B cell (primary cell): Measurements from ENCODE around the gene UQCR11. TPM values are rescaled to one million over a fixed set of nuclear protein-coding genes. Genes with fewer than 3 reads are reported as not detected.

Experiments
- ATAC-seq: fragments of 200-7000 bp; cut with Tn5 transposase; one replicate; pipeline ENCODE4 v1.10.0; 2021; ENCODE audit warnings: low read depth, mild to moderate bottlenecking, moderate number of reproducible peaks, moderate library complexity
- CTCF ChIA-PET: fragments of 350-600 bp; sonication (Branson Sonifier 250); formaldehyde crosslinking; loops from one replicate; lab custom pipeline; 2021; ENCODE audit warnings: antibody characterized with exemption, inconsistent platforms; lab: Charles Lee
- POLR2A ChIA-PET: fragments of 350-600 bp; sonication (Branson Sonifier 250); formaldehyde crosslinking; loops from one replicate; lab custom pipeline; 2021; ENCODE audit warnings: antibody characterized with exemption; lab: Charles Lee
- DNase-seq: peaks from one replicate; pipeline ENCODE4 v3.0.0; 2013
- H2AFZ ChIP-seq: 2 replicates; pipeline ENCODE4 v1.6.1; 2012; ENCODE audit warnings: mild to moderate bottlenecking, low read depth, low read length; ENCODE audit not compliant: insufficient read depth, poor library complexity, severe bottlenecking
- H3K27ac ChIP-seq, 2 donors: 1 replicate in 1 of 2; 2 replicates in 1 of 2; pipeline ENCODE4 v1.5.1; 2012 to 2013; ENCODE audit warnings: low read length in 2 of 2, mild to moderate bottlenecking in 2 of 2, moderate library complexity in 1 of 2
- H3K27me3 ChIP-seq, 4 experiments: fragments of 200-600 bp in 1 of 4; sonication (generic) in 1 of 4; replicated peaks in 1 of 4; 1 replicate in 2 of 4; 2 replicates in 2 of 4; pipeline versions ENCODE4 v1.6.1 to v1.7.0; 2013 to 2016; ENCODE audit warnings: low read length in 3 of 4, mild to moderate bottlenecking in 2 of 4, mixed read lengths in 1 of 4, moderate library complexity in 1 of 4; ENCODE audit not compliant: insufficient read depth in 4 of 4, control insufficient read depth in 3 of 4; ENCODE audit errors: control extremely low read depth in 1 of 4
- H3K36me3 ChIP-seq, 2 experiments: replicated peaks in 1 of 2; 1 replicate in 1 of 2; 2 replicates in 1 of 2; pipeline versions ENCODE4 v1.6.1 to v1.7.1; 2013; ENCODE audit warnings: low read length in 1 of 2; ENCODE audit not compliant: insufficient read depth in 2 of 2, control insufficient read depth in 1 of 2; ENCODE audit errors: control extremely low read depth in 1 of 2, extremely low read depth in 1 of 2
- H3K4me1 ChIP-seq, 2 donors: fragments of 200-600 bp in 1 of 2; sonication (generic) in 1 of 2; 1 replicate in 1 of 2; 2 replicates in 1 of 2; pipeline versions ENCODE4 v1.5.1 to v1.6.1; 2013 to 2017; ENCODE audit warnings: low read length in 2 of 2; ENCODE audit not compliant: control insufficient read depth in 2 of 2, insufficient read depth in 2 of 2
- H3K4me2 ChIP-seq: replicated peaks from 2 replicates; pipeline ENCODE3; 2012; ENCODE audit warnings: mild to moderate bottlenecking, low read depth, low read length; ENCODE audit not compliant: poor library complexity, severe bottlenecking
- H3K4me3 ChIP-seq, 5 experiments: fragments of 200-600 bp in 1 of 5; sonication (generic) in 1 of 5; 1 replicate in 3 of 5; 2 replicates in 2 of 5; pipeline versions ENCODE4 v1.5.1 to v1.7.0; 2011 to 2016; ENCODE audit warnings: low read length in 4 of 5, mild to moderate bottlenecking in 4 of 5, low read depth in 2 of 5, control low read depth in 1 of 5, moderate library complexity in 1 of 5; ENCODE audit not compliant: insufficient read depth in 1 of 5; ENCODE audit errors: control extremely low read depth in 1 of 5, extremely low read depth in 1 of 5
- H3K79me2 ChIP-seq: fragments of 200-600 bp; sonication (generic); one replicate; pipeline ENCODE4 v1.6.0; 2016; ENCODE audit warnings: low read length; ENCODE audit not compliant: control insufficient read depth, insufficient read depth
- H3K9ac ChIP-seq: fragments of 200-600 bp; sonication (generic); 2 replicates; pipeline ENCODE4 v1.6.1; 2017; ENCODE audit warnings: mild to moderate bottlenecking, low read length, moderate library complexity
- H3K9me3 ChIP-seq, 3 donors: one replicate each; pipeline versions ENCODE4 v1.6.1 to v1.7.1; 2013; ENCODE audit warnings: low read length in 2 of 3; ENCODE audit not compliant: control insufficient read depth in 2 of 3, insufficient read depth in 1 of 3; ENCODE audit errors: control extremely low read depth in 1 of 3
- H4K20me1 ChIP-seq: 2 replicates; pipeline ENCODE4 v1.6.0; 2012; ENCODE audit warnings: mild to moderate bottlenecking, low read length; ENCODE audit not compliant: insufficient read depth, control insufficient read depth, poor library complexity, severe bottlenecking
- H3K27ac Mint-ChIP-seq: one replicate; pipeline ENCODE4 v1.8.0; 2021; ENCODE audit warnings: mixed read lengths
- H3K27me3 Mint-ChIP-seq: one replicate; pipeline ENCODE4 v1.8.0; 2021; ENCODE audit warnings: mixed read lengths
- H3K4me1 Mint-ChIP-seq: one replicate; pipeline ENCODE4 v1.8.0; 2021; ENCODE audit warnings: mixed read lengths
- H3K4me3 Mint-ChIP-seq: one replicate; pipeline ENCODE4 v1.8.0; 2021; ENCODE audit warnings: mixed read lengths
- H3K9me3 Mint-ChIP-seq: one replicate; pipeline ENCODE4 v1.8.0; 2022; ENCODE audit warnings: mixed read lengths; ENCODE audit not compliant: insufficient read depth
- CTCF ChIP-seq: fragments of 200-600 bp; IDR thresholded peaks from one replicate; pipeline ENCODE4 v1.8.0; 2022; ENCODE audit warnings: antibody characterized with exemption, mild to moderate bottlenecking
- EZH2 ChIP-seq: IDR thresholded peaks from 2 replicates; pipeline ENCODE4 v1.6.1; 2012; ENCODE audit warnings: borderline replicate concordance, low read depth, mild to moderate bottlenecking, moderate library complexity, low read length; ENCODE audit not compliant: insufficient read depth, poor library complexity, severe bottlenecking
- WGBS: methylation state at CpG from one replicate; pipeline ENCODE4 v1.1.5; 2013; ENCODE audit warnings: missing lambda C conversion rate; ENCODE audit not compliant: insufficient coverage; 5-methylcytosine and 5-hydroxymethylcytosine counted together
- intact Hi-C: fragments of 100-400 bp; cut with micrococcal nuclease; formaldehyde crosslinking; loops from one replicate; pipeline ENCODE4 v1.10.0; 2022
- polyA plus RNA-seq: library from polyadenylated mRNA; depleted of rRNA; stranded (reverse); fragments of >200 nt; gene quantifications from 2 replicates; pipeline ENCODE4 v1.2.3, GENCODE V29; 2012
- total RNA-seq, 2 donors: library from RNA; stranded (reverse); fragments of 120-200 nt in 1 of 2; gene quantifications; 1 replicate in 1 of 2; 2 replicates in 1 of 2; pipeline versions ENCODE4 v1.2.3 to v1.2.4, GENCODE V29; 2013 to 2022

The UQCR11 gene
- total and polyA plus RNA-seq, 2 donors (not counting 1 experiment from before 2014, with no cell fraction given), result 59.5 to 66.8 TPM

- Histone ChIP-seq H3K4me3 (peak overlapping the region in 1 of 5 experiments; percentile 29), H3K79me2 (peaks cover 21% of the 10 kb centered on the region), H2AFZ (no peak overlapping the region), H3K4me1 (peaks cover 31 to 47% of the 10 kb centered on the region in 2 donors), H3K9me3 (no peaks in the 10 kb centered on the region), H3K36me3 (peaks cover 0 to 39% of the 10 kb centered on the region in 2 experiments), H3K4me2 (peak overlapping the region; percentile 63), H3K27me3 (no peaks in the 10 kb centered on the region), H4K20me1 (peaks cover 49% of the 10 kb centered on the region), H3K27ac (peak overlapping the region in 1 of 2 donors; percentile 48), H3K9ac (no peak overlapping the region)
- intact Hi-C loops, result loop anchor here (5.0 kb wide), 1 partner anchor 159 kb away; no protein-coding TSS in a partner anchor
- POLR2A ChIA-PET, result interaction anchor here (0.5 to 1.3 kb wide), 3 partner anchors 43 to 203 kb away, joined by 3 to 5 read pairs (median 4); no protein-coding TSS in a partner anchor
- TF ChIP-seq EZH2, result no peak
- no peak for TF ChIP-seq CTCF
- H3K4me1 Mint-ChIP-seq, result peaks cover 42% of the 10 kb centered on the region
- H3K4me3 Mint-ChIP-seq, result peak overlapping the region; percentile 39
- DNase-seq (peak; percentile 44), ATAC-seq (no peak)
- peak overlapping the region; percentile 72 for H3K27ac Mint-ChIP-seq
- H3K27me3 Mint-ChIP-seq, result no peaks in the 10 kb centered on the region
- no peaks in the 10 kb centered on the region for H3K9me3 Mint-ChIP-seq
- CTCF ChIA-PET, result no interaction called here
- 21% methylated on average over 23 of the region's 23 CpGs for WGBS
Observed at GRCh38 chr19:1608359-1609102, 3.3 kb upstream of the UQCR11 start.
